Activated CD4-positive, alpha-beta T cell treated with anti-CD3 and anti-CD28 coated beads, Interleukin-2, amount 50 U/mL, for 16 hours (primary cell): Measurements from ENCODE around the gene LPAR6.
A peak's percentile ranks its signal among the peaks of the same experiment; 100 is the strongest.

Source experiments
- DNase-seq: peaks from one replicate; pipeline ENCODE4 v3.0.0-alpha.2; 2020

The LPAR6 gene

GRCh38 chr13:48411841-48412531 is 927 bp downstream of the LPAR6 start:
- DNase-seq, result peak; percentile 53

- no peak for DNase-seq
Observed at GRCh38 chr13:48411147-48411794, 1.6 kb downstream of the LPAR6 start.

GRCh38 chr13:48410199-48410598 is 2.7 kb downstream of the LPAR6 start:
- DNase-seq, result no peak

- no peak for DNase-seq
Observed at GRCh38 chr13:48405875-48406274, 7.0 kb downstream of the LPAR6 start.

- DNase-seq, result no peak
Observed at GRCh38 chr13:48404952-48405351, 8.0 kb downstream of the LPAR6 start.

- no peak for DNase-seq
Observed at GRCh38 chr13:48403913-48404312, 9.0 kb downstream of the LPAR6 start.

- peak; percentile 90 for DNase-seq
Observed at GRCh38 chr13:48403151-48403631, 9.7 kb downstream of the LPAR6 start.

GRCh38 chr13:48402325-48402932 is 10.5 kb downstream of the LPAR6 start:
- peak; percentile 78 for DNase-seq

- DNase-seq, result peak; percentile 45
Observed at GRCh38 chr13:48401480-48401879, 11.4 kb downstream of the LPAR6 start.

- DNase-seq, result peak; percentile 54
Observed at GRCh38 chr13:48400850-48401291, 12.0 kb downstream of the LPAR6 start.

GRCh38 chr13:48400090-48400694 is 12.7 kb downstream of the LPAR6 start:
- no peak for DNase-seq

- DNase-seq, result no peak
Observed at GRCh38 chr13:48398450-48399095, 14.3 kb downstream of the LPAR6 start.

GRCh38 chr13:48397744-48398143 is 15.2 kb downstream of the LPAR6 start:
- no peak for DNase-seq

GRCh38 chr13:48393698-48394085 is 19.2 kb downstream of the LPAR6 start:
- no peak for DNase-seq

GRCh38 chr13:48393030-48393697 is 19.7 kb downstream of the LPAR6 start:
- no peak for DNase-seq

- no peak for DNase-seq
Observed at GRCh38 chr13:48391257-48391656, 21.7 kb downstream of the LPAR6 start.

- DNase-seq, result no peak
Observed at GRCh38 chr13:48386816-48387215, 26.1 kb downstream of the LPAR6 start.

- DNase-seq, result no peak
Observed at GRCh38 chr13:48383384-48383783, 29.5 kb downstream of the LPAR6 start.

GRCh38 chr13:48380581-48380980 is 32.3 kb downstream of the LPAR6 start:
- no peak for DNase-seq

- DNase-seq, result peak; percentile 16
Observed at GRCh38 chr13:48377857-48378256, 35.1 kb downstream of the LPAR6 start.

- no peak for DNase-seq
Observed at GRCh38 chr13:48370815-48371214, 42.1 kb downstream of the LPAR6 start.

GRCh38 chr13:48369988-48370387 is 42.9 kb downstream of the LPAR6 start:
- no peak for DNase-seq
